GM12892 (cell line): ENCODE results near the gene ESPL1.

ENCODE experiments used
- DNase-seq: peaks from one replicate; pipeline ENCODE4 v3.0.0; 2011; ENCODE audit not compliant: insufficient read length
- FAIRE-seq: peaks from 2 replicates; lab custom pipeline; 2011; peaks lifted over from hg19 to GRCh38; lab: Jason Lieb, UNC
- POLR2A ChIP-seq: IDR thresholded peaks from 2 replicates; pipeline ENCODE4 v1.6.1; 2011; ENCODE audit warnings: low read depth, low read length, control low read depth
- POLR2AphosphoS5 ChIP-seq: IDR thresholded peaks from 2 replicates; pipeline ENCODE4 v1.6.1; 2011; ENCODE audit warnings: low read depth, low read length, control low read depth
- TAF1 ChIP-seq: IDR thresholded peaks from 2 replicates; pipeline ENCODE4 v1.6.1; 2011; ENCODE audit warnings: low read depth, mild to moderate bottlenecking, control low read depth, low read length, borderline replicate concordance

Gene ESPL1

DNA sequence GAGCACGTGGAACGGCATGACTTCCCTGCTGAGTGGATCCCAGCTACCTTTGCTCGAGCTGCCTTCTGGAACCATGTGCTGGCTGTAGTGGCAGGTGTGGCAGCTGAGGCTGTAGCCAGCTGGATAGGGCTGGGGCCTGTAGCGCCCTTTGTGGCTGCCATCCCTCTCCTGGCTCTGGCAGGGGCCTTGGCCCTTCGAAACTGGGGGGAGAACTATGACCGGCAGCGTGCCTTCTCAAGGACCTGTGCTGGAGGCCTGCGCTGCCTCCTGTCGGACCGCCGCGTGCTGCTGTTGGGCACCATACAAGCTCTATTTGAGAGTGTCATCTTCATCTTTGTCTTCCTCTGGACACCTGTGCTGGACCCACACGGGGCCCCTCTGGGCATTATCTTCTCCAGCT is 14.8 kb upstream of the ESPL1 start:
- DNase-seq (no peak), FAIRE-seq (no peak)
- TF ChIP-seq TAF1 (no peak), POLR2AphosphoS5 (no peak), POLR2A (no peak)

DNA sequence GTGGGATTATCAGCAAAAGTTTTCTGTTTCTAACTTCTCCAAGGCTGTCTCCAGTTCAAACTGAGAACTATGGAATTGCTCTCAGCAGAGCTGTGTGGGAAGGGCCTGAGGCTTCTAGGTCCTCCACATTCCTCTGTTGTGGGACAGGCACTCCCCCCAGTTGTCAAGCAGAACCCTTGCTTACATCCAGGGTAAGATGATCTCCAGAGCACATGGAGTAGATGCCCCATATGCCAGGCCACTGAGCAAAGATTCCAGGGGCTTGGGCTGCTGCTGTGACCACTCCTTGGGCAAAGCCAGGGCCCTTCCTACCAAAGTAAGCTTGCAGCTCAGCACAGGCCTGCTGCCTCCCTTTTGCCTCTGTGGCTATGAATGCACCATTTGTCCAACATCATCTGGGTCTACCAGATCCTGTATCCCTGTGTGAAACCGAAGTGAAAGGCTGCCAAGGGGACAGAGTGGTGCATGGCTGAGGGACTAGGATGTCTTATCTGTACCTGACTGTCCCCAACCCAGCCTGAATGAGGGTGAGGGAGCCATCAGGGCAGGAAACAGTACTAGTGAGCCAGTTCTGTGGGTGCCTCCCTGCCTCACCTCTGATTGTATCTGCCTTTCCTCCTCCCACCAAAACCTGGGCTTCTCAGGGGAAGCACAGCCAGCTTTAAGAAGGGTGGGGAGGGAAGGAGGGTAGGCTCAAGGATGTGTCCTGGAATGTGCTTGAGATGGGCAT is 13.1 kb upstream of the ESPL1 start:
- TF ChIP-seq POLR2AphosphoS5 (no peak), TAF1 (no peak), POLR2A (no peak)
- DNase-seq, result no peak
- FAIRE-seq, result no peak

DNA sequence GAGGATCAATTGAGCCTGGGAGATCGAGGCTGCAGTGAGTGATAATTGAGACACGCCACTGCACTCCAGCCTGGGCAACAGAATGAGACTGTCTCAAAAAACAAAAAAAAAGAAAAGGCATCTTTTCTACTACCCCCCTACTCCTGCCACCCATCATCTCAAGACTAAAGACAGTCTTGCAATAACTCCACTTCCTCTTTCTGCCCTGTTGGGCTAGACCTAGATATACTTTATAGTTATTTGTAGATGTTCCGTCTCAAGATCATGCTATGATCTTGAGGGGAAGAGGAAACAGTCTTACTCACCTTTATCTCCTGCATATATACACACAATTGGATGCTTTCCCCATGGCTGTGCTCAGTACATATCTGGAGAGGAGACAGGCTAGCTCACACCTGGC is 12.1 kb upstream of the ESPL1 start:
- no peak for TF ChIP-seq TAF1
- no peak for TF ChIP-seq POLR2AphosphoS5
- TF ChIP-seq POLR2A, result no peak
- DNase-seq (no peak), FAIRE-seq (no peak)

DNA sequence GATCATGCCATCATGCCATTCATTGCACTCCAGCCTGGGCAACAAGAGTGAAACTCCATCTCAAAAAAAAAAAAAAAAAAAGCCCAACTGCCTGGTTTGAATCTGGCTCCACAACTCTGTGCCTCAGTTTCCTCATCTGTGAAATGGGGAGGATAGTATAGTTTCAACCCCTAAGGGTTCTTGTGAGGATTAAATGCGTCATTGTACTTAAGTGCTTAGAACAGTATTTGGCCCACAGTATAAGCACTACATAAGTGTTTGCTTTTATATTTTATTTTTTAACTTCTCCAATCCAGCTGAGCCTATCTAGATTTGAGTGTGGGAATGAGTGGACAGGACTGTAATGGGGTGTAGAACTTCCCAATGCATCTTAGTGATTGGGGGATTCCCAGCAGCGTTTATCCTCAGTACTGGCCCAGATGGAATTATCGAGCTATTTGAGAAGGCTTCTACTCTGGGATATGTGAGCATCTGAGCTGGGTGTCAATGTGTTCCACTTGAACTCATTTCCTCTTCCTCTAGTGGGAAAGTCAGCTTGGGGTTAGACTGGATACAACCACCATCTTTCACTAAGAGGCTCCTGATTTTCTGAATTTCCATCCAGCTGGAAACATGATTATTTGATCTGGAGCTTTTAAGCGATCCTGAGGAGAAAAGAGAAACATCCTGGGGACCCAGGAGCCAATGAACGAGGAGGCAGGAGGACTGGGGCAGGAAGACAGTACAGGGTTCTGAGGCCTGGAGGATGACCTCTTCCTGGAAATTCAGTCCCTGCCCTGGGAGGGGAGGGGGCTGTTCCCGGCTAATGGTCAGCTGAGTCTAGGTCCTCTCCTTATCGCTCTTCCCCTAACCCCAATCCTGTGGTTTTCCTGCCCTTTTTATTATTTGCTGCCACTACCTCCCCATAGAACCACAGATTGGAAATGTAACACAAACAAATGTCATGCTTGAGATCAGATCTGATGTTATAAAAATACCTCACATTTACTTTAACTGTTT is 9.3 kb upstream of the ESPL1 start:
- TF ChIP-seq POLR2A, result no peak
- no peak for TF ChIP-seq TAF1
- TF ChIP-seq POLR2AphosphoS5, result no peak
- no peak for FAIRE-seq
- no peak for DNase-seq

DNA sequence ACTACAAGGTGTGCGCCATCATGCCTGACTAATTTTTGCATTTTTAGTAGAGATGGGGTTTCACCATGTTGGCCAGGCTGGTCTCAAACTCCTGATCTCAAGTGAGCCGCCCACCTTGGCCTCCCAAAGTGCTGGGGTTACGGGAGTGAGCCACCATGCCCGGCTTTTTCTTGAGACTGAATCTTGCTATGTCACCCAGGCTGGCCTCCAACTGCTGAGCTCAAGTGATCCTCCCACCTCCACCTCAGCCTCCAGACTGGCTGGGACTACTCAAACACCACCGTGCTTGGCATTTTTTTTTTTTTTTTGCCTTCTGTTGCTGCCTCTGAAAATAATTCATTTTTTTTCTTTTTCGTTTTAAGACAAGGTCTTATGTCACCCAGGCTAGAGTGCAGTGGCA is 8.2 kb upstream of the ESPL1 start:
- FAIRE-seq (no peak), DNase-seq (no peak)
- TF ChIP-seq TAF1 (no peak), POLR2AphosphoS5 (no peak), POLR2A (no peak)

DNA sequence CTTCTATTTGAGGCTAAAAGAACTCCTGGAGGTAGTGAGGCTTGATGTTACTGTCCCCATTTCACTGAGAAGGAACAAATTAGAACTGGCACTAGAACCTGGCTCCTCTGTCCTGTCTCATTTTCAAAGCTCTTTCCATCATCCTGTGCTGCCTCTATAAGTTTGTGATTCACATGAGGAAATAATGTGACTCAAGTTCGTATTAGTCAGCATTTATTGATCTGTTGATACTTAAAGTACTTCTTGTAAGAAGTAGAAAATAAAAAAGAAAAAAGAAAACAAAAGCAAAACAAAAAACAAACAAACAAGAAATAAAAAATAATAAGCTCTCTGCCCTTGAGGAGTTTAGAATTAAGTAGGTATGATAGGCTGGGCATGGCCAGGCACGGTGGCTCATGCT is 2.3 kb upstream of the ESPL1 start:
- FAIRE-seq, result no peak
- TF ChIP-seq POLR2AphosphoS5 (no peak), TAF1 (no peak), POLR2A (no peak)

DNA sequence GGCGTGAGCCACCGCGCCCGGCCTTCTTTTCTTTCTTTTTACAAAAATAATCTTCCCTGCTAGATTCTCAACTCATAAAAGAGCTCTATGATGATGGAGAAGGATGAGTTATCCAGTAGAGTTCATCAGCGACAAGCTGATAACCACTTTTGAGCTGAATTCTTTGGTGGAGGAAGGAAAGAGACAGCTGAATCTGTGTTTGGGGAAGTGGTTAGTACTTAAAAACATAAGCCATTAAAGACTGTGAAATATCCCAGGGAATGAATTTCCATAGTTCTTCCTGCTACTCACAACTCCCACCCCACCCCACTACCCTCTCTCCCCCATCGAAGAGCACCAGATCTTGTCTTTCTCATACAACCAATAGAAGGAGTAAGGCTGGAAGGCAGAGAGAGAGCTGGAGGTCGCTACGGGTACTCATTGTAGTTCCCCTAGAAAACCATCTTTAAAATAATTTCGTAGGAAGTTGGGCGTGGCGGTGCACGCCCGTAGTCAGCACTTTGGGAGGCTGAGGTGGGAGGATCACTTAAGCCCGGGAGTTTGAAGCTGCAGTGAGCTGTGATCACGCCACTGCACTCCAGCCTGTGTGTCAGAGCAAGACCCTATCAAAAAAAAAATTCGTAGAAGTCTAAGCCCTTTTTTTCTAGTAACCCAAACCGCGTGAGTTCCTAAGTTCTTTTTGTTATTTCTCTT is 647 bp upstream of the ESPL1 start:
- TF ChIP-seq POLR2A, result peak; percentile 9; the same call in 1 of the 2 replicates
- TF ChIP-seq TAF1, result no peak
- TF ChIP-seq POLR2AphosphoS5, result no peak
- no peak for DNase-seq
- FAIRE-seq, result no peak

More for the DNA sequence above, 2.3 kb upstream of the ESPL1 start:
- DNase-seq, result no peak

DNA sequence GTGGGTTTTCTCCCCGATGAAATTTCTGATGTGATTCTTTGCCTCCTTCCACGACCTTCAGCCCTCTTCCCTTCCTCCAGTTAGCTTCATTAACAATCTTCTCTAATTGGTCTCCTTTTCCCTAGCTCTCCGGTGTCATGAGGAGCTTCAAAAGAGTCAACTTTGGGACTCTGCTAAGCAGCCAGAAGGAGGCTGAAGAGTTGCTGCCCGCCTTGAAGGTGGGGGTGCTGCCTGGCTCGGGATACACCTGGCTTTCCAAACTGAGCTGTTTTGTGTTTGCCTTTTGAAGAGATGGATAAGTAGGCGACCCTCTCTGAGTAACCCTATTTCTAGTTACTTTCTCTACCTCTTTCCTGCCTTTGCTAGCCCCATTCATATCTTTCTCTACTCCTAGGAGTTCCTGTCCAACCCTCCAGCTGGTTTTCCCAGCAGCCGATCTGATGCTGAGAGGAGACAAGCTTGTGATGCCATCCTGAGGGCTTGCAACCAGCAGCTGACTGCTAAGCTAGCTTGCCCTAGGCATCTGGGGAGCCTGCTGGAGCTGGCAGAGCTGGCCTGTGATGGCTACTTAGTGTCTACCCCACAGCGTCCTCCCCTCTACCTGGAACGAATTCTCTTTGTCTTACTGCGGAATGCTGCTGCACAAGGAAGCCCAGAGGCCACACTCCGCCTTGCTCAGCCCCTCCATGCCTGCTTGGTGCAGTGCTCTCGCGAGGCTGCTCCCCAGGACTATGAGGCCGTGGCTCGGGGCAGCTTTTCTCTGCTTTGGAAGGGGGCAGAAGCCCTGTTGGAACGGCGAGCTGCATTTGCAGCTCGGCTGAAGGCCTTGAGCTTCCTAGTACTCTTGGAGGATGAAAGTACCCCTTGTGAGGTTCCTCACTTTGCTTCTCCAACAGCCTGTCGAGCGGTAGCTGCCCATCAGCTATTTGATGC is 797 bp downstream of the ESPL1 start:
- FAIRE-seq (no peak), DNase-seq (no peak)
- TF ChIP-seq POLR2A (no peak), TAF1 (no peak), POLR2AphosphoS5 (no peak)

DNA sequence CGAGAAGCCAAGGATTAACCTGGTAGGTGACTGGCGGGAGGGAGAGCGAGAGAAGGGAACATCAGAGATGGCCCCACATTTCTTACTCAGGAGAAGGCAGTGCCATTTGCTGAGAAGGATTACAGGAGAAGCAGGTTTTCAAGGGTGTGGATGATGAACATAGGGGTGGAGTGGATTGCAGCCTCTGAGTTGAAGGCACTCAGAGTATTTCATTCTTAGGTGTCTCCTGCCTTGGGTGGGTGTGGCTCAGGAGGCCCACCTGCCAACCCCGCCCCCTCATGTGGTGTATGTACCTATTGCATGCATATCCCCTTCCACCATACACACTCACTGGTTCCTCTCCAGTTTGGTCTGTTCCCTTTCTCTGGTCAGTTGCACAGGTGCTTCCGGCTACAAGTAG is 6.3 kb downstream of the ESPL1 start:
- FAIRE-seq (no peak), DNase-seq (no peak)
- TF ChIP-seq TAF1, result no peak
- TF ChIP-seq POLR2AphosphoS5, result no peak
- no peak for TF ChIP-seq POLR2A

DNA sequence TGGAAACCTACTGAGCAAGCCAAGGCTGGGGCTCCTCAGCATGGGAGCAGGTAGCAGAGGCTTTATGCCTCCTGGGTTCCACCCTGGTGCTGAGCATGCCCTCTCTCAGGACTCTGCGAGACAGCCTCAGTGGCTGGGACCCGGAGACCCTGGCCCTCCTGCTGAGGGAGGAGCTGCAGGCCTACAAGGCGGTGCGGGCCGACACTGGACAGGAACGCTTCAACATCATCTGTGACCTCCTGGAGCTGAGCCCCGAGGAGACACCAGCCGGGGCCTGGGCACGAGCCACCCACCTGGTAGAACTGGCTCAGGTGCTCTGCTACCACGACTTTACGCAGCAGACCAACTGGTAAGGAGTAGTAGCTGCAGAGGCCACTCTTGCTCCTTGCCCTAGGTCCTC is 8.4 kb downstream of the ESPL1 start:
- TF ChIP-seq POLR2AphosphoS5, result no peak
- TF ChIP-seq TAF1, result no peak
- TF ChIP-seq POLR2A, result no peak
- FAIRE-seq (no peak), DNase-seq (no peak)

DNA sequence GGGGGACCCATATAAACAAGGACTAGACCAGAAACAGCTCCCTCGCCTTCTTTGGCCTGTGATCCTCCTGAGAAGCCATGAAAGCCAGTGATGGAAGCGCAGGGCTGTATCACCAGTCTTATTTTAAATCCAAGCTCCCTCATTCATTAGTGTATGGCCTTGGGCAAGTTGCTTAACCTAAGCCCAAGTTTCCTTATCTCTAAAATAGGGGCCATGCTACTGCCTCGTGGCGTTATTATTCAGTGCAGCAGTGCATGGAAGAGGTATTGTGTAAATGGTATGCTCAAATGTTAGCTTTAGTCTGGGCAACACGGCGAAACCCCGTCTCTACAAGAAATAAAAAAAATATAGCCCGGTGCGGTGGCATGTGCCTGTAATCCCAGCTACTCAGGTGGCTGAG is 9.9 kb downstream of the ESPL1 start:
- FAIRE-seq (no peak), DNase-seq (no peak)
- TF ChIP-seq TAF1 (no peak), POLR2AphosphoS5 (no peak), POLR2A (no peak)
